H9 (cell line): ENCODE data around the gene BTBD17. TPM values are rescaled to one million over a fixed set of nuclear protein-coding genes. Genes with fewer than 3 reads are reported as not detected.

ENCODE experiments used
- DNase-seq: peaks from one replicate; pipeline ENCODE4 v3.0.0-alpha.2; 2017
- H2AFZ ChIP-seq: one replicate; pipeline ENCODE4 v1.6.1; 2013; ENCODE audit warnings: mild to moderate bottlenecking, low read length, control low read depth, moderate library complexity
- H2AK5ac ChIP-seq: 2 replicates; pipeline ENCODE4 v1.6.1; 2013; ENCODE audit warnings: low read length, control low read depth, mixed read lengths; ENCODE audit not compliant: insufficient read length
- H2BK120ac ChIP-seq: one replicate; pipeline ENCODE4 v1.6.1; 2013; ENCODE audit warnings: low read depth, mild to moderate bottlenecking, low read length, control low read depth, inconsistent platforms; ENCODE audit not compliant: poor library complexity, severe bottlenecking
- H2BK12ac ChIP-seq: 2 replicates; pipeline ENCODE4 v1.6.1; 2013; ENCODE audit warnings: low read length, control low read depth, mixed read lengths, low read depth; ENCODE audit not compliant: insufficient read length
- H2BK15ac ChIP-seq: 2 replicates; pipeline ENCODE4 v1.6.1; 2013; ENCODE audit warnings: low read depth, low read length, control low read depth
- H2BK20ac ChIP-seq: one replicate; pipeline ENCODE4 v1.6.1; 2013; ENCODE audit warnings: low read depth, mild to moderate bottlenecking, low read length, control low read depth, inconsistent platforms; ENCODE audit not compliant: poor library complexity, severe bottlenecking
- H2BK5ac ChIP-seq: 2 replicates; pipeline ENCODE4 v1.6.1; 2013; ENCODE audit warnings: low read length, control low read depth, mixed read lengths; ENCODE audit not compliant: insufficient read length
- H3K14ac ChIP-seq: 2 replicates; pipeline ENCODE4 v1.6.1; 2013; ENCODE audit warnings: low read length, control low read depth; ENCODE audit not compliant: insufficient read depth
- H3K18ac ChIP-seq: 2 replicates; pipeline ENCODE4 v1.6.1; 2013; ENCODE audit warnings: low read depth, mild to moderate bottlenecking, mixed read lengths, low read length, control low read depth; ENCODE audit not compliant: insufficient read length
- H3K23ac ChIP-seq: 2 replicates; pipeline ENCODE4 v1.6.1; 2013; ENCODE audit warnings: low read length, control low read depth, mixed read lengths, low read depth; ENCODE audit not compliant: insufficient read length
- H3K23me2 ChIP-seq: 2 replicates; pipeline ENCODE4 v1.6.1; 2013; ENCODE audit warnings: low read depth, mild to moderate bottlenecking, mixed read lengths, low read length, control low read depth; ENCODE audit not compliant: insufficient read length, poor library complexity, severe bottlenecking
- H3K27ac ChIP-seq: 2 replicates; pipeline ENCODE4 v1.5.1; 2013; ENCODE audit warnings: low read length, control low read depth, mixed read lengths, low read depth; ENCODE audit not compliant: insufficient read length
- H3K27me3 ChIP-seq: 2 replicates; pipeline ENCODE4 v1.6.1; 2013; ENCODE audit warnings: low read length, control low read depth, inconsistent platforms; ENCODE audit not compliant: insufficient read depth
- H3K4ac ChIP-seq: 2 replicates; pipeline ENCODE4 v1.6.1; 2013; ENCODE audit warnings: low read depth, mild to moderate bottlenecking, control low read depth, inconsistent platforms, low read length, moderate library complexity
- H3K4me1 ChIP-seq: 2 replicates; pipeline ENCODE4 v1.6.1; 2013; ENCODE audit warnings: low read length, control low read depth, inconsistent platforms; ENCODE audit not compliant: insufficient read depth
- H3K4me2 ChIP-seq: 2 replicates; pipeline ENCODE4 v1.6.1; 2013; ENCODE audit warnings: low read length, control low read depth, mixed read lengths; ENCODE audit not compliant: insufficient read length, insufficient read depth
- H3K56ac ChIP-seq: 2 replicates; pipeline ENCODE4 v1.6.1; 2013; ENCODE audit warnings: low read depth, mild to moderate bottlenecking, mixed read lengths, low read length, control low read depth; ENCODE audit not compliant: insufficient read length
- H3K79me1 ChIP-seq: 2 replicates; pipeline ENCODE4 v1.6.1; 2013; ENCODE audit warnings: low read depth, mild to moderate bottlenecking, moderate library complexity, low read length, control low read depth, inconsistent platforms; ENCODE audit not compliant: insufficient read depth, poor library complexity, severe bottlenecking
- H3K79me2 ChIP-seq: 2 replicates; pipeline ENCODE4 v1.6.1; 2013; ENCODE audit warnings: low read length, control low read depth, inconsistent platforms; ENCODE audit not compliant: insufficient read depth
- H3K9ac ChIP-seq: 2 replicates; pipeline ENCODE4 v1.6.1; 2013; ENCODE audit warnings: low read length, control low read depth, mixed read lengths; ENCODE audit not compliant: insufficient read length; ENCODE audit errors: extremely low read depth
- H3K9me3 ChIP-seq: one replicate; pipeline ENCODE4 v1.6.1; 2013; ENCODE audit warnings: low read depth, low read length, inconsistent platforms; ENCODE audit not compliant: control insufficient read depth
- H3T11ph ChIP-seq: one replicate; pipeline ENCODE4 v1.6.1; 2013; ENCODE audit warnings: mild to moderate bottlenecking, low read length, control low read depth, inconsistent platforms
- H4K20me1 ChIP-seq: one replicate; pipeline ENCODE4 v1.6.1; 2013; ENCODE audit not compliant: control insufficient read depth, insufficient read length, insufficient read depth
- H4K5ac ChIP-seq: 2 replicates; pipeline ENCODE4 v1.6.1; 2013; ENCODE audit warnings: low read depth, mild to moderate bottlenecking, mixed read lengths, low read length, control low read depth; ENCODE audit not compliant: insufficient read length
- H4K8ac ChIP-seq: replicated peaks from 2 replicates; pipeline ENCODE4 v1.6.1; 2013; ENCODE audit warnings: low read length, control low read depth, mixed read lengths, low read depth; ENCODE audit not compliant: insufficient read length
- H4K91ac ChIP-seq: 2 replicates; pipeline ENCODE4 v1.6.1; 2013; ENCODE audit warnings: low read depth, mild to moderate bottlenecking, moderate library complexity, mixed read lengths, low read length, control low read depth; ENCODE audit not compliant: insufficient read length
- H3K27ac Mint-ChIP-seq, 3 experiments: 2 replicates in 2 of 3; 3 replicates in 1 of 3; pipeline ENCODE4 v1.8.0; 2020 to 2021; ENCODE audit warnings: mixed read lengths in 3 of 3, mild to moderate bottlenecking in 1 of 3, moderate library complexity in 1 of 3
- H3K27me3 Mint-ChIP-seq: 2 replicates; pipeline ENCODE4 v1.8.0; 2021; ENCODE audit warnings: low read depth, mild to moderate bottlenecking, moderate library complexity, mixed read lengths
- H3K36me3 Mint-ChIP-seq, 3 experiments: 2 replicates in 2 of 3; 3 replicates in 1 of 3; pipeline ENCODE4 v1.8.0; 2020 to 2021; ENCODE audit warnings: low read depth in 3 of 3, mixed read lengths in 3 of 3; ENCODE audit not compliant: insufficient read depth in 1 of 3
- H3K4me1 Mint-ChIP-seq, 2 experiments: 2 replicates each; pipeline ENCODE4 v1.8.0; 2020; ENCODE audit warnings: mixed read lengths in 2 of 2
- H3K4me3 Mint-ChIP-seq, 2 experiments: 2 replicates in 1 of 2; 3 replicates in 1 of 2; pipeline ENCODE4 v1.8.0; 2020 to 2021; ENCODE audit warnings: mild to moderate bottlenecking in 2 of 2, mixed read lengths in 2 of 2, moderate library complexity in 1 of 2
- H3K9me3 Mint-ChIP-seq, 2 experiments: 2 replicates in 1 of 2; 3 replicates in 1 of 2; pipeline ENCODE4 v1.8.0; 2020; ENCODE audit warnings: mild to moderate bottlenecking in 2 of 2, mixed read lengths in 2 of 2, moderate library complexity in 1 of 2
- CTCF ChIP-seq: fragments of 200-600 bp; sonication (generic); conservative IDR thresholded peaks from 3 replicates; pipeline ENCODE4 v1.8.0; 2021; ENCODE audit warnings: antibody characterized with exemption, mild to moderate bottlenecking
- WGBS: extraction: QIAGEN DNeasy Blood & Tissue Kit; methylation state at CpG from one replicate; pipeline ENCODE4 v1.1.7; 2013; ENCODE audit warnings: missing lambda C conversion rate, low lambda C conversion rate, mixed read lengths; ENCODE audit not compliant: insufficient read length; ENCODE audit errors: extremely low coverage; 5-methylcytosine and 5-hydroxymethylcytosine counted together
- total RNA-seq: library from RNA; stranded (reverse); gene quantifications from 2 replicates; pipeline ENCODE4 v1.2.1, GENCODE V29; 2021

BTBD17 gene
- total RNA-seq, 1 experiment from 2014 or later = 0.33 TPM

DNA sequence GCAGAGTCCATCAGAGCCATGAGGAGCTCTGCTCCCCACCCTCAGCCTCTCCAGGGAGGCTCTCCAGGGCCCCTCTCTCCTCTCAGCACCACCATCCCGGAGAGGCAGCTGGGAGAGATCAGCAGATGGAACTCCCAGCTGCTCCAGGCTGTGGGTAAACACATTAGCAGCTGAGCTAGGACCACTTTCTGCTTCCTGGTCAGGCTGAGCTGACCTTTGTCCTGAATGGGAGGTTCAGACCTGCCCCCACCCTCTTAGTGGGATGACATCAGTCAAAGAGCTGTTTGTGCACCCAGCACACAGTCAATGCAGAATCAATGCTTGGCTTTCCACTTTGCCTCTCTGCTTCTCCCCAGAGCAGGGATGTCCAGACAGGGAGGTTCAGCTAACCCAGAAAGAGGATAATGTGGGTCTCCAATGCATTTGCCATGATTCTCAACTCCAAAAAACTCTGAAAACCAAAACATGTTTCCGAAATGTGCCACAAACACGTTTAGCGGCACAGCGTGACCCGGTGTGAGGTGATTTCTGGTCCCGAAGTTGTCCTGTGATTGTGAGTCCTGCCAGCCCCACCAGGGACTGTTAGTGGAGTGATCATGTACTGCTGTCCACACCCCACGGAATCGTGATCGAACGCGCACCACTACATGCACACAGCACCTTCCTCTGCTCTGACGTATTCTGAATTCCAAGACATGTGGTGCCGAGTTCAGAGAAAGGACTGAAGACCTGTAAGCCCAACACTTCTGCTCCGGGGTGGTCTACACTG, 12.4 kb upstream of the BTBD17 start:
- Histone ChIP-seq H4K20me1 (no peaks in the 10 kb centered on the region), H3K27me3 (no peaks in the 10 kb centered on the region), H2BK120ac (no peak overlapping the region), H3K4me2 (no peak overlapping the region), H2AFZ (no peak overlapping the region), H2AK5ac (no peak overlapping the region), H3T11ph (no peak overlapping the region), H2BK15ac (no peak overlapping the region), H3K9me3 (no peaks in the 10 kb centered on the region), H3K4ac (no peak overlapping the region), H4K91ac (no peak overlapping the region), H2BK20ac (no peak overlapping the region), H3K9ac (no peak overlapping the region), H2BK5ac (no peak overlapping the region), H3K23ac (no peak overlapping the region), H4K5ac (no peak overlapping the region), H3K4me1 (no peaks in the 10 kb centered on the region), H3K23me2 (no peaks in the 10 kb centered on the region), H4K8ac (no peak overlapping the region), H3K14ac (no peak overlapping the region), H2BK12ac (no peak overlapping the region), H3K79me2 (no peaks in the 10 kb centered on the region), H3K56ac (no peak overlapping the region), H3K27ac (no peak overlapping the region), H3K18ac (no peak overlapping the region), H3K79me1 (no peaks in the 10 kb centered on the region)
- Mint-ChIP-seq H3K27ac (no peak overlapping the region), H3K4me3 (no peak overlapping the region; a peak in 1 of 5 replicates), H3K36me3 (no peaks in the 10 kb centered on the region), H3K27me3 (peaks cover 71% of the 10 kb centered on the region), H3K4me1 (peaks cover 5 to 6% of the 10 kb centered on the region in 2 experiments), H3K9me3 (no peaks in the 10 kb centered on the region; a peak in 1 of 5 replicates)
- TF ChIP-seq CTCF = no peak
- no CpG with 5 or more reads among the region's 15 CpGs for WGBS
- no peak for DNase-seq
